HCT116 (cell line): ENCODE measurements around the gene COPS8. TPM values are rescaled to one million over a fixed set of nuclear protein-coding genes. Genes with fewer than 3 reads are reported as not detected.

Experiments used
- ATAC-seq: fragments of 200-7000 bp; cut with Tn5 transposase; 2 replicates; pipeline ENCODE4 v1.9.1; 2020; ENCODE audit warnings: mild to moderate bottlenecking, moderate library complexity
- BruUV-seq: library from RNA; stranded (reverse); fragments of 400-500 nt; replicated peaks from 2 replicates; lab custom pipeline; 2021; lab: Mats Ljungman, UMichigan
- CTCF ChIA-PET: fragments of 300-600 bp; sonication (Branson Sonifier 250); formaldehyde crosslinking; loops from one replicate; lab custom pipeline; 2021; ENCODE audit warnings: antibody characterized with exemption; lab: Charles Lee
- POLR2A ChIA-PET: fragments of 300-600, 350-600 bp; sonication (Branson Sonifier 250); formaldehyde crosslinking; loops from one replicate; lab custom pipeline; 2021; ENCODE audit warnings: antibody characterized with exemption; lab: Charles Lee
- RAD21 ChIA-PET, 2 experiments: fragments of 300-600 bp; sonication (Branson Sonifier 250); formaldehyde crosslinking; loops; one replicate each; lab custom pipeline; 2023; ENCODE audit warnings: low total read pairs in 2 of 2; ENCODE audit not compliant: uncharacterized antibody in 2 of 2, unreplicated experiment in 2 of 2, low non-redundant PET in 1 of 2; lab: Charles Lee
- DNase-seq: peaks from one replicate; pipeline ENCODE4 v3.0.0-alpha.2; 2010; ENCODE audit warnings: low read depth, low spot score
- H2AFZ ChIP-seq: fragments of 200-600 bp; shearing (Covaris generic), sonication (generic); 2 replicates; pipeline ENCODE4 v1.6.1; 2017; ENCODE audit warnings: low read depth, mixed run types, mixed read lengths, antibody characterized with exemption, low read length; ENCODE audit not compliant: poor library complexity, severe bottlenecking
- H3K27ac ChIP-seq: 2 replicates; pipeline ENCODE4 v1.5.1; 2012; ENCODE audit warnings: low read depth, low read length
- H3K27me3 ChIP-seq: fragments of 200-600 bp; sonication (generic); 2 replicates; pipeline ENCODE4 v1.6.1; 2016; ENCODE audit warnings: mixed run types, low read length, mixed read lengths; ENCODE audit not compliant: insufficient read depth
- H3K36me3 ChIP-seq, 2 experiments: fragments of 200-500 bp in 1 of 2; fragments of 200-600 bp in 1 of 2; sonication (Bioruptor generic) in 1 of 2; sonication (generic) in 1 of 2; 2 replicates each; pipeline versions ENCODE4 v1.5.1 to v1.6.1; 2014 to 2016; ENCODE audit warnings: low read length in 2 of 2, inconsistent platforms in 1 of 2, mixed read lengths in 1 of 2, mixed run types in 1 of 2; ENCODE audit not compliant: insufficient read depth in 2 of 2, control insufficient read depth in 1 of 2
- H3K4me1 ChIP-seq, 2 experiments: fragments of 200-600 bp in 1 of 2; sonication (generic) in 1 of 2; 2 replicates each; pipeline versions ENCODE4 v1.5.1 to v1.6.1; 2012 to 2017; ENCODE audit warnings: low read length in 2 of 2, inconsistent platforms in 1 of 2, mild to moderate bottlenecking in 1 of 2, mixed read lengths in 1 of 2, mixed run types in 1 of 2, moderate library complexity in 1 of 2; ENCODE audit not compliant: insufficient read depth in 2 of 2, control insufficient read depth in 1 of 2
- H3K4me2 ChIP-seq: fragments of 200-600 bp; sonication (generic); 2 replicates; pipeline ENCODE4 v1.6.1; 2017; ENCODE audit warnings: mixed run types, low read length, mixed read lengths
- H3K4me3 ChIP-seq, 2 experiments: fragments of 200-600 bp in 1 of 2; sonication (generic) in 1 of 2; replicated peaks in 1 of 2; 2 replicates each; pipeline ENCODE4 v1.5.1; 2011 to 2016; ENCODE audit warnings: low read length in 2 of 2, control low read depth in 1 of 2, low read depth in 1 of 2, mild to moderate bottlenecking in 1 of 2, mixed read lengths in 1 of 2, mixed run types in 1 of 2
- H3K79me2 ChIP-seq: fragments of 200-600 bp; sonication (generic); 2 replicates; pipeline ENCODE4 v1.6.1; 2017; ENCODE audit warnings: mild to moderate bottlenecking, mixed run types, low read length, moderate library complexity, mixed read lengths; ENCODE audit not compliant: insufficient read depth
- H3K9ac ChIP-seq: fragments of 200-600 bp; sonication (generic); 2 replicates; pipeline ENCODE4 v1.6.1; 2016; ENCODE audit warnings: low read length, mixed read lengths
- H3K9me2 ChIP-seq: fragments of 200-600 bp; sonication (generic), shearing (Covaris generic); 2 replicates; pipeline ENCODE4 v1.6.1; 2017; ENCODE audit warnings: mixed run types, mild to moderate bottlenecking, moderate library complexity; ENCODE audit not compliant: insufficient read depth
- H3K9me3 ChIP-seq, 2 experiments: fragments of 200-500 bp in 1 of 2; fragments of 200-600 bp in 1 of 2; sonication (Bioruptor generic) in 1 of 2; sonication (generic) in 1 of 2; 2 replicates each; pipeline ENCODE4 v1.6.1; 2014 to 2017; ENCODE audit warnings: low read length in 2 of 2, mixed read lengths in 2 of 2, inconsistent platforms in 1 of 2, low read depth in 1 of 2, mild to moderate bottlenecking in 1 of 2, mixed run types in 1 of 2, moderate library complexity in 1 of 2; ENCODE audit not compliant: control insufficient read depth in 1 of 2, insufficient read depth in 1 of 2
- H4K20me1 ChIP-seq: fragments of 200-600 bp; sonication (generic), shearing (Covaris generic); 2 replicates; pipeline ENCODE4 v1.6.1; 2017; ENCODE audit warnings: mixed run types, mild to moderate bottlenecking, moderate library complexity; ENCODE audit not compliant: insufficient read depth
- ATF3 ChIP-seq: IDR thresholded peaks from 2 replicates; pipeline ENCODE4 v1.6.1; 2012
- CTCF ChIP-seq, 3 experiments: fragments of 200-600 bp in 1 of 3; sonication (generic) in 1 of 3; IDR thresholded peaks in 2 of 3; conservative IDR thresholded peaks in 1 of 3; 2 replicates each; pipeline ENCODE4 v1.5.1; 2012 to 2017; ENCODE audit warnings: low read depth in 2 of 3, low read length in 2 of 3, antibody characterized with exemption in 1 of 3, borderline replicate concordance in 1 of 3, control low read depth in 1 of 3, mild to moderate bottlenecking in 1 of 3, mixed read lengths in 1 of 3, mixed run types in 1 of 3, moderate library complexity in 1 of 3; ENCODE audit not compliant: insufficient read depth in 1 of 3
- EGR1 ChIP-seq: IDR thresholded peaks from 2 replicates; pipeline ENCODE4 v1.6.1; 2012; ENCODE audit warnings: low read depth
- EZH2 ChIP-seq: fragments of 200-600 bp; sonication (generic); IDR thresholded peaks from 2 replicates; pipeline ENCODE4 v1.6.1; 2017; ENCODE audit warnings: antibody characterized with exemption, mixed run types
- POLR2AphosphoS5 ChIP-seq: IDR thresholded peaks from 2 replicates; pipeline ENCODE4 v1.6.1; 2011; ENCODE audit warnings: mild to moderate bottlenecking, low read depth, low read length, moderate library complexity
- RAD21 ChIP-seq: IDR thresholded peaks from 2 replicates; pipeline ENCODE4 v1.6.1; 2012; ENCODE audit warnings: low read depth, mild to moderate bottlenecking
- SP1 ChIP-seq: IDR thresholded peaks from 2 replicates; pipeline ENCODE4 v1.6.1; 2012; ENCODE audit warnings: low read depth
- YY1 ChIP-seq: IDR thresholded peaks from 2 replicates; pipeline ENCODE4 v1.6.1; 2011; ENCODE audit warnings: low read length, low read depth, moderate library complexity, mild to moderate bottlenecking; ENCODE audit not compliant: insufficient replicate concordance; ENCODE audit errors: extremely low read depth
- intact Hi-C: fragments of 100-400 bp; cut with micrococcal nuclease; formaldehyde crosslinking; loops from 2 replicates; pipeline ENCODE4 v1.10.0; 2022
- total RNA-seq: library from RNA; stranded (reverse); gene quantifications from one replicate; pipeline ENCODE4 v1.2.1, GENCODE V29; 2021; ENCODE audit not compliant: unreplicated experiment
- TF ChIP-seq, protein P1 (sequence below): IDR thresholded peaks from 2 replicates; pipeline ENCODE4 v1.6.1; 2012

Gene COPS8
- total RNA-seq, 1 experiment from 2014 or later = 42.2 TPM

DNA sequence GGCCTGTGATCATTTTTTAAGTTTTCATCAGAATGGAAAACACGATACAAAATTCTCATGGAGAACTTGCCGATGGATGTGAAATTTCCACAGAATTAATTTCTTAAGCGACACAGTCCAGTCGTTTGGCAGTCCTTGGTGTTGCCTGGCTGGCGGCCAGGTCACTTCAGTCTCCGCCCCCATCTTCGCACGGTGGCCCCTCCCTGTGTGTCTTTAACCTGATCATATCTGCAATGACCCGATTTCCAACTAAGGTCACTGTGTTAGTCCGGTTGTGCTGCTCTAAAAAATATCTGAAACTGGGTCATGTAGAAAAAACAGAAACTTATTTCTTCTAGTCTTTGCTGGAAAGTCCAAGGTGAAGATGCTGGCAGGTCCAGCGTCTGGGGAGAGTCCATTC lies 44.5 kb upstream of the COPS8 start:
- H3K27me3 ChIP-seq = 0 out of 2 replicates have a peak, but pooled peaks cover 9% of the 10 kb centered on the region
- no peaks in the 10 kb centered on the region for H3K9me3 ChIP-seq
- H3K27ac ChIP-seq = no peak overlapping the region
- H3K9me2 ChIP-seq = no peaks in the 10 kb centered on the region; the same call in 1 of the 2 replicates
- ChIA-PET CTCF (no interaction called here), POLR2A (no interaction called here), RAD21 (no interaction called here)
- ATAC-seq (no peak), DNase-seq (no peak)
- H2AFZ ChIP-seq = no peak overlapping the region
- TF ChIP-seq POLR2AphosphoS5 (no peak), SP1 (no peak), CTCF (IDR thresholded peaks at IDR 0.05 in 2 of 3, conservative IDR thresholded peaks at IDR 0.05 in 1 of 3; ENCODE audit: borderline replicate concordance in 1 of 3, insufficient read depth in 1 of 3, low read depth in 2 of 3, low read length in 2 of 3) (no peak), EGR1 (no peak), ATF3 (no peak), RAD21 (no peak), EZH2 (no peak), YY1 (no peak)
- TF ChIP-seq, protein P1, sequence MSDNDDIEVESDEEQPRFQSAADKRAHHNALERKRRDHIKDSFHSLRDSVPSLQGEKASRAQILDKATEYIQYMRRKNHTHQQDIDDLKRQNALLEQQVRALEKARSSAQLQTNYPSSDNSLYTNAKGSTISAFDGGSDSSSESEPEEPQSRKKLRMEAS = no peak
- H3K79me2 ChIP-seq = no peaks in the 10 kb centered on the region
- H3K4me3 ChIP-seq = no peak overlapping the region
- no peak overlapping the region for H3K9ac ChIP-seq
- H3K4me2 ChIP-seq = no peak overlapping the region
- intact Hi-C loops = no loop called here
- BruUV-seq = no TSS peak
- no peaks in the 10 kb centered on the region for H3K4me1 ChIP-seq
- H3K36me3 ChIP-seq = no peaks in the 10 kb centered on the region
- H4K20me1 ChIP-seq = no peaks in the 10 kb centered on the region
